Activated effector memory CD4-positive, alpha-beta T cell treated with Interleukin-2 at 50 U/mL for 16 hours (primary cell): Measurements from ENCODE around the gene HIRIP3.

Experiments
- DNase-seq: peaks from one replicate; pipeline ENCODE4 v3.0.0-alpha.2; 2020

The HIRIP3 gene

GRCh38 chr16:29958756-29959155, 36.7 kb downstream of the HIRIP3 start:
- DNase-seq, result no peak

GRCh38 chr16:29951625-29952365, 43.6 kb downstream of the HIRIP3 start:
- no peak for DNase-seq

GRCh38 chr16:29950806-29951461, 44.5 kb downstream of the HIRIP3 start:
- DNase-seq, result no peak

- no peak for DNase-seq
Measured at GRCh38 chr16:29947897-29948296, 47.5 kb downstream of the HIRIP3 start.

- DNase-seq, result no peak
Measured at GRCh38 chr16:29943846-29944799, 51.3 kb downstream of the HIRIP3 start.
